GM21423 (cell line): ENCODE measurements around the gene ARHGAP25.

Experiments
- ATAC-seq: cut with Tn5 transposase; IDR thresholded peaks from one replicate; pipeline ENCODE4 v1.9.1; 2021; ENCODE audit warnings: mild to moderate bottlenecking, moderate library complexity; ENCODE audit not compliant: unreplicated experiment

ARHGAP25 gene

GRCh38 chr2:68828887-68829708, 94.5 kb downstream of the ARHGAP25 start:
- ATAC-seq = no peak

GRCh38 chr2:68829749-68830148, 95.1 kb downstream of the ARHGAP25 start:
- ATAC-seq = no peak

GRCh38 chr2:68831686-68832232, 97.1 kb downstream of the ARHGAP25 start:
- no peak for ATAC-seq

GRCh38 chr2:68832233-68832869, 97.7 kb downstream of the ARHGAP25 start:
- peak; percentile 65 for ATAC-seq

- ATAC-seq = no peak
Measured at GRCh38 chr2:68833162-68833561, 98.6 kb downstream of the ARHGAP25 start.

GRCh38 chr2:68834737-68835376, 100.2 kb downstream of the ARHGAP25 start:
- no peak for ATAC-seq

GRCh38 chr2:68835621-68836020, 101.0 kb downstream of the ARHGAP25 start:
- no peak for ATAC-seq

GRCh38 chr2:68837164-68837860, 102.7 kb downstream of the ARHGAP25 start:
- ATAC-seq = peak; percentile 32

- no peak for ATAC-seq
Measured at GRCh38 chr2:68837861-68838341, 103.3 kb downstream of the ARHGAP25 start.

- ATAC-seq = no peak
Measured at GRCh38 chr2:68838641-68839040, 104.0 kb downstream of the ARHGAP25 start.

GRCh38 chr2:68839260-68839833, 104.7 kb downstream of the ARHGAP25 start:
- no peak for ATAC-seq

- no peak for ATAC-seq
Measured at GRCh38 chr2:68845043-68845442, 110.4 kb downstream of the ARHGAP25 start.

GRCh38 chr2:68846091-68846490, 111.5 kb downstream of the ARHGAP25 start:
- ATAC-seq = no peak

- no peak for ATAC-seq
Measured at GRCh38 chr2:68847751-68848150, 113.1 kb downstream of the ARHGAP25 start.

GRCh38 chr2:68849579-68850030, 115.0 kb downstream of the ARHGAP25 start:
- ATAC-seq = no peak

GRCh38 chr2:68850524-68850923, 115.9 kb downstream of the ARHGAP25 start:
- no peak for ATAC-seq

- ATAC-seq = no peak
Measured at GRCh38 chr2:68853035-68853434, 118.4 kb downstream of the ARHGAP25 start.

GRCh38 chr2:68853915-68854314, 119.3 kb downstream of the ARHGAP25 start:
- no peak for ATAC-seq

GRCh38 chr2:68854476-68854875, 119.9 kb downstream of the ARHGAP25 start:
- ATAC-seq = no peak

GRCh38 chr2:68855550-68855949, 120.9 kb downstream of the ARHGAP25 start:
- no peak for ATAC-seq
